Measurements from ENCODE around the gene NMT1. TPM values are rescaled to one million over a fixed set of nuclear protein-coding genes. Genes with fewer than 3 reads are reported as not detected.

Gene NMT1
- total RNA-seq, 1 donor from 2014 or later: 125 TPM

- DNase-seq (ENCODE audit: low spot score): peak; percentile 97
These were observed 74.3 kb downstream of the NMT1 start, which contains the start of gene ACBD4 for GRCh38 chr17:45135192-45135977. ACBD4 (plus strand) TSS chr17:45135687; CDS start chr17:45136145, 458 bp downstream.

DNA sequence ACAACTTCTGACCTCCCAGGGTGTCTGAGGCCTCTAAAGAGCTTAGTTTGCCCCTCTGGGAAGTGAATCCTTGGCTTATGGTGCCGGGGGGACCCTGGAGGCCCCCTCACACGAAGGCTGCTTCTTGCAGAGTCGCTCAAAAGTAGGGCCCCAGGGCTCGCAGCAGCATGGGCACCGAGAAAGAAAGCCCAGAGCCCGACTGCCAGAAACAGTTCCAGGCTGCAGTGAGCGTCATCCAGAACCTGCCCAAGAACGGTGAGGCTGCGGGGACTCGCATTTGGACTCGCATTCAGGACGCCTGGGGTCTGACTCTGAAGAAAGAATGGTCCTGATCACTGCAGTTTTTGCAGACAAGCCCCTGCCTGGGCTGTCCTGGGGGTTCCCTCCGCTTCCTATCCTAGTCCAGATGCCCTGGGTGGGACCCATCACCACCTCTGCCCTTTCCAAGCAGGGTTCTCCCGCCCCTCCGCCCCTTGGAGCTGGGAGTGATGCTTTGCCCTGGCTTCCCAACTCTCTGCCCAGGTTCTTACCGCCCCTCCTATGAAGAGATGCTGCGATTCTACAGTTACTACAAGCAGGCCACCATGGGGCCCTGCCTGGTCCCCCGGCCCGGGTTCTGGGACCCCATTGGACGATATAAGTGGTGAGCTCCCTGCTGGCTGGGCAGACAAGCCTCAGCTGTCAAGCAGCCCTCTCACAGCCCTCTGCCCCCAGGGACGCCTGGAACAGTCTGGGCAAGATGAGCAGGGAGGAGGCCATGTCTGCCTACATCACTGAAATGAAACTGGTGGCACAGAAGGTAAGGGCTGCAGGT is 75.1 kb downstream of the NMT1 start:
- no peak for DNase-seq (ENCODE audit: low spot score)

DNA sequence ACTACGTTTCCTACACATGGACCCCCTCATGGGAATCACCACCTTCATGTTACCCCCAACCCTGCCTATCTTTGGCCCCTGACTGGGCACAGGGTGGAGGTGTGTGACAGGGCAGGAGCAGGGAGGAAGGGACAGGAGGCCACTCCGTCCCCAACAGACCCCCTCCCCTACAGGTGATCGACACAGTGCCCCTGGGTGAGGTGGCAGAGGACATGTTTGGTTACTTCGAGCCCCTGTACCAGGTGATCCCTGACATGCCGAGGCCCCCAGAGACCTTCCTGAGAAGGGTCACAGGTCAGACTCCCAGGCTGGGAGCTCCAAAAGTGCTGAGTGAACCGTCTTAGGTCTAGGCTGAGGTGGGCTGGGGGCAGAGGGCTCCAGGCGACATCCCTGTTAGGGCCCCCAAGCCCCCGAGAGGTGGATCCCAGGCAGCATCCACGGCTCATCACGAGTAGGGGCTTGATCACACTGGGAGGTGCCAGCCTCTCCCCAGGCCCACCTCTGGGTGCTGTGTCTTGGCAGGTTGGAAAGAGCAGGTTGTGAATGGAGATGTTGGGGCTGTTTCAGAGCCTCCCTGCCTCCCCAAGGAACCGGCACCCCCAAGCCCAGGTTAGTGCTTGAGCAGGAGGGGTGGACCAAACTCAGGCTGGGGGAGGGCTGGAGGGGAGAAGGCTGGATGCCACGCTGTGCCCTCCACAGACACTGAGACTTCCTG is 75.9 kb downstream of the NMT1 start:
- no peak for DNase-seq (ENCODE audit: low spot score)

GRCh38 chr17:45137561-45138305 is 76.6 kb downstream of the NMT1 start:
- no peak for DNase-seq (ENCODE audit: low spot score)

GRCh38 chr17:45138911-45139532 is 77.9 kb downstream of the NMT1 start:
- DNase-seq (ENCODE audit: low spot score): no peak

DNA sequence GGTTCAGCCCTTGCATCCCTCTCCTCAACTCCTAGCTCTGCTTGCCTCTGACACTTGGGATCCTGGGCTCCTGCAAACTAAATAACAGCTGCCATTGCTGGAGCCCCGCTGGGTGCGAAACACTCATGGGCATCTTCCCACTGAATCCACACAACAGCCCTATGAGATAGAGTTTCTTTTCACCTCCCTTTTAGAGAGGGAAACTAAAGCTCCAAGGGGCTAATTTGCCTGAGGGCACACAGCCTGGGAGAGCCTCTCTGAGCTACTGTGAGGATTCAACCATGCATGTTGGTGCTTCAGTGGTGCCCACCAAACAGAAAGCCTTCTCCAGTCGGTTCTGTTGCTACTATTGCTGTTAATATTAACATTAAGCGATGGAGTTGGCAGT is 78.4 kb downstream of the NMT1 start:
- no peak for DNase-seq (ENCODE audit: low spot score)

GRCh38 chr17:45143094-45143670 is 82.1 kb downstream of the NMT1 start:
- no peak for DNase-seq (ENCODE audit: low spot score)

DNA sequence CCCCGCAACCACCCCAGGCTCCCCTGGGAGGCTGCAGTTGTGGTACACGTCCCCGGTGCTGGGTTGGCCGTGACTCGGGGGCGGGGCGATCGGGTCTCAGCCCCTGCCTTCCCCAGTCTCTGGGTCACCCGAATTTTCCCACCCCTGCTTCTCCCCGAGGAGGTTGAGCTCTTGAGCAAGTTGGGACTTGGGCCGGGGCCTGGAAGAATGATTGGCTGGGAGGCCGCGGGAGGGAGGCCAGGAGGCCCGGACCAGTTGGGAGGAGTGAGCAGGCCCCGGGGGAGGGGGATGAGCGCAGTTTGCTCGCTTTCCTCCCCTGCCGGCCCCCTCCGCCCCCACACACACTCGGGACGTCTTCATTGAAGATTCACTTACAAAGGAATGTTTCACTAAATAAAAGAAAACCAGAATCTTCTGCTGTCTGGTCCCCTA is 82.7 kb downstream of the NMT1 start:
- peak; percentile 91 for DNase-seq (ENCODE audit: low spot score)

- DNase-seq (ENCODE audit: low spot score): no peak
These were observed 83.3 kb downstream of the NMT1 start for GRCh38 chr17:45144199-45145034.

DNA sequence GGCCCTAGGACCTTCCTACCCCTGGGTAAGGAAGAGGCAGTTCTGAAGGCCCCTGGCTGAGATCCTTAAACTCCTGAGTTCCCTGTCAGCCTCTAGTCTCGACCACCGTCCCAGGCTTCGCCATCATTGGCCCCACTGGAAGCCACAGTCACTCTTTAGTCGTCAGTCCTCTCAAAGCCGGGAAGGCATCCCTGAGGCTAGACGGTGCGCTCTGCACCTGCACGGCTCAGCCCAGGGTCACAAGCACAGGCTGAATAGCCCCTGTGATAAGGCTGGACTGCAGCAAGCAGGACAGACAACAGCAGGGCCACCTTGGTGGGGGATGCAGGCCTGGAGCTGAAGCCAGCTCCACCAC is 83.9 kb downstream of the NMT1 start:
- DNase-seq (ENCODE audit: low spot score): no peak

- DNase-seq (ENCODE audit: low spot score): no peak
These were observed 85.0 kb downstream of the NMT1 start for GRCh38 chr17:45146166-45146565.

GRCh38 chr17:45146592-45146889 is 85.4 kb downstream of the NMT1 start:
- no peak for DNase-seq (ENCODE audit: low spot score)

DNA sequence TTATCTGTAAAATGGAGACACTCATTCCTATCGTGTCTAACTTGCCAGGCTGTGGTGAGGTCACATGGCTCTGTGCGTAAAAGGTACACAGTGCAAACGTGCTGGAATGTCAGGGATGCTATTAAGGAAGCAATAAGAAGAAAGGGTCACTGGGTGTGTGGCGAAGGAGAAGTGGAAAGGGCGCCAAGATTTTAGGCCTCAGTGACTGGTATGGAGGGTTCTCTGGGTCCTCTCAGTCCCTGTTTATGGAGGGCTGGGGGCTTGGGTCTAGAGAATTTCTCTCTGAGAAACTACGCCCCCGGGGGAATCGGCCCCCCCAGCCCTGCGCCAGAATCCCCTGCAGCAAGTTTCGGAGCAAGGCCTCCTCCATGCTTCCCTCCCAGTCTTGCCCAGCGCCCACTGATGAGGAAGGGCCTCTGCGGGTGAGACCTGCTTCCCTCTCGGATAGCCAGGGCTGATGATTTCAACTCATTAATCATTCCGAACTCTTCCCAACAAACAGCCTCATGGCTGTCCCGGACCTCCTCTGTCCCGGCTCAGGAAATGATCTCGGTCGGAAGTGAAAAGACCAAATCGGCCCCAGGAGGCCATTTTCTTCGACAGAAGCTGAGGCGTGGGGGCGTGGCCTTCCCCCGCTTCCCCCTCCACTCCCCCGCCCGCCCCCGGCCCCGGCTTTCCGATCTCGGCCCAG is 85.9 kb downstream of the NMT1 start:
- no peak for DNase-seq (ENCODE audit: low spot score)

- DNase-seq (ENCODE audit: low spot score): peak; percentile 85
These were observed 86.6 kb downstream of the NMT1 start for GRCh38 chr17:45147581-45148182.

GRCh38 chr17:45148183-45149036 is 87.3 kb downstream of the NMT1 start, which contains the start of gene HEXIM1:
HEXIM1 (plus strand) TSS chr17:45148475; CDS start chr17:45149191, 716 bp downstream.
- DNase-seq (ENCODE audit: low spot score): peak; percentile 99

DNA sequence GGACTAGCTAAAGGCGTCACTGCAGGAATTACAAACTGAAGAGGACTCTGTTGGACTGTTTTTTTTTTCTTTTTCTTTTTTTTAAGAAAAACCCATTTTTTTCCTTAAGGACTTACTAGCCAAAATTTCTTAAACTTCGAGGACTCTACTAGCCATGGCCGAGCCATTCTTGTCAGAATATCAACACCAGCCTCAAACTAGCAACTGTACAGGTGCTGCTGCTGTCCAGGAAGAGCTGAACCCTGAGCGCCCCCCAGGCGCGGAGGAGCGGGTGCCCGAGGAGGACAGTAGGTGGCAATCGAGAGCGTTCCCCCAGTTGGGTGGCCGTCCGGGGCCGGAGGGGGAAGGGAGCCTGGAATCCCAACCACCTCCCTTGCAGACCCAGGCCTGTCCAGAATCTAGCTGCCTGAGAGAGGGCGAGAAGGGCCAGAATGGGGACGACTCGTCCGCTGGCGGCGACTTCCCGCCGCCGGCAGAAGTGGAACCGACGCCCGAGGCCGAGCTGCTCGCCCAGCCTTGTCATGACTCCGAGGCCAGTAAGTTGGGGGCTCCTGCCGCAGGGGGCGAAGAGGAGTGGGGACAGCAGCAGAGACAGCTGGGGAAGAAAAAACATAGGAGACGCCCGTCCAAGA is 88.0 kb downstream of the NMT1 start:
- peak; percentile 93 for DNase-seq (ENCODE audit: low spot score)

Measured in ureter (tissue), 1 donor.